Endodermal cell (in vitro differentiated cells): ENCODE results near the gene FAT2. TPM values are rescaled to one million over a fixed set of nuclear protein-coding genes. Genes with fewer than 3 reads are reported as not detected.

Experiments
- DNase-seq: peaks from one replicate; pipeline ENCODE4 v3.0.0-alpha.2; 2017
- H3K27ac ChIP-seq: 2 replicates; pipeline ENCODE4 v1.5.1; 2013; ENCODE audit warnings: mild to moderate bottlenecking, low read depth, low read length, moderate library complexity
- H3K27me3 ChIP-seq: 2 replicates; pipeline ENCODE4 v1.6.1; 2013; ENCODE audit warnings: mild to moderate bottlenecking, low read length, moderate library complexity; ENCODE audit not compliant: insufficient read depth, control insufficient read depth, poor library complexity, severe bottlenecking
- H3K36me3 ChIP-seq: 2 replicates; pipeline ENCODE4 v1.7.0; 2013; ENCODE audit warnings: mild to moderate bottlenecking, low read length, moderate library complexity; ENCODE audit not compliant: control insufficient read depth, insufficient read depth
- H3K4me1 ChIP-seq: one replicate; pipeline ENCODE4 v1.7.0; 2013; ENCODE audit warnings: low read length; ENCODE audit not compliant: control insufficient read depth, insufficient read depth
- H3K4me3 ChIP-seq: 2 replicates; pipeline ENCODE4 v1.5.1; 2013; ENCODE audit warnings: mild to moderate bottlenecking, low read length, moderate library complexity
- H3K9ac ChIP-seq: 2 replicates; pipeline ENCODE4 v1.6.1; 2013; ENCODE audit warnings: mild to moderate bottlenecking, low read length, moderate library complexity; ENCODE audit not compliant: poor library complexity, severe bottlenecking; ENCODE audit errors: extremely low read depth
- H3K9me3 ChIP-seq: 2 replicates; pipeline ENCODE4 v1.6.1; 2013; ENCODE audit warnings: mild to moderate bottlenecking, low read length, moderate library complexity; ENCODE audit not compliant: control insufficient read depth
- H3K27ac Mint-ChIP-seq: 2 replicates; pipeline ENCODE4 v1.8.0; 2020; ENCODE audit warnings: mixed read lengths
- H3K27me3 Mint-ChIP-seq: 2 replicates; pipeline ENCODE4 v1.8.0; 2021; ENCODE audit warnings: mild to moderate bottlenecking, mixed read lengths; ENCODE audit not compliant: insufficient read depth
- H3K36me3 Mint-ChIP-seq: 2 replicates; pipeline ENCODE4 v1.8.0; 2020; ENCODE audit warnings: low read depth, mixed read lengths
- H3K4me1 Mint-ChIP-seq: 2 replicates; pipeline ENCODE4 v1.8.0; 2020; ENCODE audit warnings: mixed read lengths
- H3K4me3 Mint-ChIP-seq: 2 replicates; pipeline ENCODE4 v1.8.0; 2020; ENCODE audit warnings: mild to moderate bottlenecking, moderate library complexity, mixed read lengths
- H3K9me3 Mint-ChIP-seq: 2 replicates; pipeline ENCODE4 v1.8.0; 2020; ENCODE audit warnings: mild to moderate bottlenecking, mixed read lengths
- WGBS, 2 experiments: methylation state at CpG; one replicate each; pipeline versions ENCODE4 v1.1.5 to v1.1.7; 2013; ENCODE audit warnings: missing lambda C conversion rate in 2 of 2, mixed read lengths in 1 of 2; ENCODE audit not compliant: insufficient coverage in 1 of 2, insufficient read length in 1 of 2; 5-methylcytosine and 5-hydroxymethylcytosine counted together
- total RNA-seq, 2 donors: library from RNA; stranded (reverse); fragmentation: NEBNext Ultra II Directional in 1 of 2; extraction: Animal tissue kit (Norgen Biotek cat#: 25700) in 1 of 2; gene quantifications; 2 replicates in 1 of 2; 3 replicates in 1 of 2; pipeline ENCODE4 v1.2.1, GENCODE V29; 2021
- TF ChIP-seq, protein P1 (sequence below): fragments of 200-600 bp; sonication (generic); conservative IDR thresholded peaks from 2 replicates; pipeline ENCODE4 v1.5.0; 2021; ENCODE audit warnings: antibody characterized with exemption, mild to moderate bottlenecking

Gene FAT2
- total RNA-seq, 2 donors from 2014 or later, result 0.18 TPM; not detected in 1

GRCh38 chr5:151617383-151617840 lies 26.3 kb upstream of the FAT2 start:
- Mint-ChIP-seq H3K27ac (no peak overlapping the region), H3K36me3 (no peaks in the 10 kb centered on the region), H3K4me1 (peaks cover 28% of the 10 kb centered on the region), H3K27me3 (peaks cover 6% of the 10 kb centered on the region), H3K4me3 (no peak overlapping the region), H3K9me3 (no peaks in the 10 kb centered on the region)
- Histone ChIP-seq H3K4me3 (no peak overlapping the region), H3K36me3 (no peaks in the 10 kb centered on the region), H3K9me3 (no peaks in the 10 kb centered on the region), H3K9ac (no peak overlapping the region), H3K27ac (no peak overlapping the region), H3K27me3 (no peaks in the 10 kb centered on the region), H3K4me1 (no peaks in the 10 kb centered on the region)
- no peak for DNase-seq
- TF ChIP-seq, protein P1, sequence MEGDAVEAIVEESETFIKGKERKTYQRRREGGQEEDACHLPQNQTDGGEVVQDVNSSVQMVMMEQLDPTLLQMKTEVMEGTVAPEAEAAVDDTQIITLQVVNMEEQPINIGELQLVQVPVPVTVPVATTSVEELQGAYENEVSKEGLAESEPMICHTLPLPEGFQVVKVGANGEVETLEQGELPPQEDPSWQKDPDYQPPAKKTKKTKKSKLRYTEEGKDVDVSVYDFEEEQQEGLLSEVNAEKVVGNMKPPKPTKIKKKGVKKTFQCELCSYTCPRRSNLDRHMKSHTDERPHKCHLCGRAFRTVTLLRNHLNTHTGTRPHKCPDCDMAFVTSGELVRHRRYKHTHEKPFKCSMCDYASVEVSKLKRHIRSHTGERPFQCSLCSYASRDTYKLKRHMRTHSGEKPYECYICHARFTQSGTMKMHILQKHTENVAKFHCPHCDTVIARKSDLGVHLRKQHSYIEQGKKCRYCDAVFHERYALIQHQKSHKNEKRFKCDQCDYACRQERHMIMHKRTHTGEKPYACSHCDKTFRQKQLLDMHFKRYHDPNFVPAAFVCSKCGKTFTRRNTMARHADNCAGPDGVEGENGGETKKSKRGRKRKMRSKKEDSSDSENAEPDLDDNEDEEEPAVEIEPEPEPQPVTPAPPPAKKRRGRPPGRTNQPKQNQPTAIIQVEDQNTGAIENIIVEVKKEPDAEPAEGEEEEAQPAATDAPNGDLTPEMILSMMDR, result no peak
- 85% methylated on average over 5 to 6 of the region's 6 CpGs for WGBS, 2 experiments

- no peak overlapping the region for H3K27ac Mint-ChIP-seq
Measured at GRCh38 chr5:151615431-151615830, 24.3 kb upstream of the FAT2 start.

GRCh38 chr5:151614565-151614964 lies 23.4 kb upstream of the FAT2 start:
- Histone ChIP-seq H3K36me3 (no peaks in the 10 kb centered on the region), H3K27ac (no peak overlapping the region), H3K4me3 (no peak overlapping the region), H3K27me3 (no peaks in the 10 kb centered on the region), H3K9me3 (no peaks in the 10 kb centered on the region), H3K9ac (no peak overlapping the region), H3K4me1 (no peaks in the 10 kb centered on the region)
- Mint-ChIP-seq H3K4me1 (peaks cover 15% of the 10 kb centered on the region), H3K27ac (no peak overlapping the region), H3K27me3 (peaks cover 7% of the 10 kb centered on the region), H3K36me3 (no peaks in the 10 kb centered on the region), H3K4me3 (no peak overlapping the region), H3K9me3 (no peaks in the 10 kb centered on the region)
- no peak for DNase-seq
- TF ChIP-seq, protein P1, result no peak
- 90 to 94% methylated on average over 6 to 7 of the region's 7 CpGs for WGBS, 2 experiments

More at GRCh38 chr5:151615431-151615830, 24.3 kb upstream of the FAT2 start:
- Mint-ChIP-seq H3K4me3 (no peak overlapping the region), H3K4me1 (peaks cover 24% of the 10 kb centered on the region), H3K27me3 (peaks cover 7% of the 10 kb centered on the region), H3K9me3 (no peaks in the 10 kb centered on the region), H3K36me3 (no peaks in the 10 kb centered on the region)
- Histone ChIP-seq H3K9ac (no peak overlapping the region), H3K4me3 (no peak overlapping the region), H3K27me3 (no peaks in the 10 kb centered on the region), H3K9me3 (no peaks in the 10 kb centered on the region), H3K4me1 (no peaks in the 10 kb centered on the region), H3K27ac (no peak overlapping the region), H3K36me3 (no peaks in the 10 kb centered on the region)
- WGBS, 2 experiments, result 70 to 85% methylated on average over 2 to 4 of the region's 4 CpGs
- TF ChIP-seq, protein P1, result no peak
- DNase-seq, result no peak
